K562 (cell line): Measurements from ENCODE around the gene OR5L1.

Source experiments
- FOSL1 ChIP-seq: fragments of 200-800 bp; sonication (Bioruptor generic); conservative IDR thresholded peaks from 2 replicates; pipeline ENCODE4 v1.6.1; 2016; ENCODE audit warnings: missing genetic modification characterization, missing compliant biosample characterization
- JUN ChIP-seq, 2 experiments: sonication (generic) in 1 of 2; formaldehyde crosslinking in 1 of 2; IDR thresholded peaks; 2 replicates each; pipeline versions ENCODE4 v1.6.1 to v1.8.0; 2012 to 2022; ENCODE audit warnings: borderline replicate concordance in 2 of 2, mild to moderate bottlenecking in 2 of 2, improper control_type of control experiment in 1 of 2, low read depth in 1 of 2, low read length in 1 of 2, missing genetic modification reagents in 1 of 2
- PTTG1 ChIP-seq: fragments of 450-650 bp; IDR thresholded peaks from 2 replicates; pipeline ENCODE4 v1.6.1; 2016; ENCODE audit warnings: low read depth, mild to moderate bottlenecking, missing genetic modification characterization, missing compliant biosample characterization
- RAD21 ChIP-seq, 2 experiments: fragments of 250-450 bp in 1 of 2; fragments of 450-650 bp in 1 of 2; sonication (Bioruptor Pico) in 1 of 2; formaldehyde crosslinking in 1 of 2; IDR thresholded peaks in 1 of 2; conservative IDR thresholded peaks in 1 of 2; 2 replicates each; pipeline versions ENCODE4 v1.4.0 to v1.8.0; 2020 to 2022; ENCODE audit warnings: mild to moderate bottlenecking in 2 of 2, moderate library complexity in 1 of 2
- SIN3A ChIP-seq, 2 experiments: fragments of 150-350 bp in 1 of 2; IDR thresholded peaks; 2 replicates each; pipeline ENCODE4 v1.6.1; 2011 to 2016; ENCODE audit warnings: borderline replicate concordance in 2 of 2, low read depth in 2 of 2, low read length in 2 of 2, mild to moderate bottlenecking in 2 of 2, moderate library complexity in 2 of 2; ENCODE audit not compliant: control insufficient read depth in 1 of 2
- TF ChIP-seq, protein P1 (sequence below), 2 experiments: fragments of 450-650 bp in 1 of 2; sonication (generic) in 1 of 2; formaldehyde crosslinking in 1 of 2; IDR thresholded peaks in 1 of 2; conservative IDR thresholded peaks in 1 of 2; 2 replicates each; pipeline versions ENCODE4 v1.6.1 to v1.8.1; 2016 to 2023; ENCODE audit warnings: mild to moderate bottlenecking in 2 of 2, moderate library complexity in 2 of 2, inconsistent platforms in 1 of 2, missing genetic modification reagents in 1 of 2
- TF ChIP-seq, protein P2 (sequence below): sonication (generic); formaldehyde crosslinking; IDR thresholded peaks from 2 replicates; pipeline ENCODE4 v1.8.1; 2022; ENCODE audit warnings: missing genetic modification reagents
- TF ChIP-seq, protein P3 (sequence below), 2 experiments: fragments of 450-650 bp; conservative IDR thresholded peaks; 2 replicates each; pipeline ENCODE4 v1.6.1; 2017; ENCODE audit warnings: mild to moderate bottlenecking in 2 of 2, moderate library complexity in 2 of 2
- TF ChIP-seq, protein P4 (sequence below): sonication (generic); formaldehyde crosslinking; IDR thresholded peaks from 2 replicates; pipeline ENCODE4 v1.8.1; 2023; ENCODE audit warnings: missing genetic modification reagents, mild to moderate bottlenecking, borderline replicate concordance
- TF ChIP-seq, protein P5 (sequence below), 3 experiments: IDR thresholded peaks in 2 of 3; conservative IDR thresholded peaks in 1 of 3; 2 replicates each; pipeline ENCODE4 v1.5.1; 2011 to 2012; ENCODE audit warnings: low read length in 3 of 3, mild to moderate bottlenecking in 3 of 3, control low read depth in 2 of 3, improper control_type of control experiment in 1 of 3, inconsistent platforms in 1 of 3, low read depth in 1 of 3, mixed read lengths in 1 of 3, moderate library complexity in 1 of 3; ENCODE audit not compliant: insufficient read depth in 2 of 3

DNA sequence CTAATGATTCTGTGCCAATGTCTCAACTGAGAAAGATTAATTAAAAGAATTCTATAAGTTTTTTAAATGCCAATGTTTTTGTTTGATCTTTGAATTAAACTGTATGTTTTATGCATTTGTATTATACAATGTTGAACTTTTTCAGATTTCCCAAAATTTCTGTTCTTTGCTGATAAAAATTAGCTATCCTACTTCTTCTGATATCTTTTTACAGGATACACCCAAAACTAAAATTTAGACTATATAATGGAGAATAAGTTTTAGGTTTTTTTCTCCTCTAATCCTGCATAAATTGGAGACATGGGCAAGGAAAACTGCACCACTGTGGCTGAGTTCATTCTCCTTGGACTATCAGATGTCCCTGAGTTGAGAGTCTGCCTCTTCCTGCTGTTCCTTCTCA, 15.8 kb downstream of the OR5L1 start, which contains the start of gene OR5L2:
- TF ChIP-seq RAD21 (CRISPR knock-in tag; conservative IDR thresholded peaks at IDR 0.05 in 1 of 2, IDR thresholded peaks at IDR 0.05 in 1 of 2), result no peak
- TF ChIP-seq JUN (IDR thresholded peaks at IDR 0.05; ENCODE audit: borderline replicate concordance, low read depth, low read length), result no peak
- TF ChIP-seq JUN (CRISPR knock-in tag; IDR thresholded peaks at IDR 0.05; ENCODE audit: borderline replicate concordance), result no peak
- TF ChIP-seq SIN3A (IDR thresholded peaks at IDR 0.05; ENCODE audit: borderline replicate concordance in 2 of 2, control insufficient read depth in 1 of 2, low read depth in 2 of 2, low read length in 2 of 2), result no peak
- TF ChIP-seq, protein P1, sequence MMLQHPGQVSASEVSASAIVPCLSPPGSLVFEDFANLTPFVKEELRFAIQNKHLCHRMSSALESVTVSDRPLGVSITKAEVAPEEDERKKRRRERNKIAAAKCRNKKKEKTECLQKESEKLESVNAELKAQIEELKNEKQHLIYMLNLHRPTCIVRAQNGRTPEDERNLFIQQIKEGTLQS (IDR thresholded peaks at IDR 0.05), result no peak
- TF ChIP-seq, protein P1 (CRISPR knock-in tag; conservative IDR thresholded peaks at IDR 0.05), result no peak
- TF ChIP-seq, protein P2, sequence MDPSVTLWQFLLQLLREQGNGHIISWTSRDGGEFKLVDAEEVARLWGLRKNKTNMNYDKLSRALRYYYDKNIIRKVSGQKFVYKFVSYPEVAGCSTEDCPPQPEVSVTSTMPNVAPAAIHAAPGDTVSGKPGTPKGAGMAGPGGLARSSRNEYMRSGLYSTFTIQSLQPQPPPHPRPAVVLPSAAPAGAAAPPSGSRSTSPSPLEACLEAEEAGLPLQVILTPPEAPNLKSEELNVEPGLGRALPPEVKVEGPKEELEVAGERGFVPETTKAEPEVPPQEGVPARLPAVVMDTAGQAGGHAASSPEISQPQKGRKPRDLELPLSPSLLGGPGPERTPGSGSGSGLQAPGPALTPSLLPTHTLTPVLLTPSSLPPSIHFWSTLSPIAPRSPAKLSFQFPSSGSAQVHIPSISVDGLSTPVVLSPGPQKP (CRISPR knock-in tag), result no peak
- TF ChIP-seq, protein P3, sequence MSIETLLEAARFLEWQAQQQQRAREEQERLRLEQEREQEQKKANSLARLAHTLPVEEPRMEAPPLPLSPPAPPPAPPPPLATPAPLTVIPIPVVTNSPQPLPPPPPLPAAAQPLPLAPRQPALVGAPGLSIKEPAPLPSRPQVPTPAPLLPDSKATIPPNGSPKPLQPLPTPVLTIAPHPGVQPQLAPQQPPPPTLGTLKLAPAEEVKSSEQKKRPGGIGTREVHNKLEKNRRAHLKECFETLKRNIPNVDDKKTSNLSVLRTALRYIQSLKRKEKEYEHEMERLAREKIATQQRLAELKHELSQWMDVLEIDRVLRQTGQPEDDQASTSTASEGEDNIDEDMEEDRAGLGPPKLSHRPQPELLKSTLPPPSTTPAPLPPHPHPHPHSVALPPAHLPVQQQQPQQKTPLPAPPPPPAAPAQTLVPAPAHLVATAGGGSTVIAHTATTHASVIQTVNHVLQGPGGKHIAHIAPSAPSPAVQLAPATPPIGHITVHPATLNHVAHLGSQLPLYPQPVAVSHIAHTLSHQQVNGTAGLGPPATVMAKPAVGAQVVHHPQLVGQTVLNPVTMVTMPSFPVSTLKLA (conservative IDR thresholded peaks at IDR 0.05), result no peak
- TF ChIP-seq, protein P4, sequence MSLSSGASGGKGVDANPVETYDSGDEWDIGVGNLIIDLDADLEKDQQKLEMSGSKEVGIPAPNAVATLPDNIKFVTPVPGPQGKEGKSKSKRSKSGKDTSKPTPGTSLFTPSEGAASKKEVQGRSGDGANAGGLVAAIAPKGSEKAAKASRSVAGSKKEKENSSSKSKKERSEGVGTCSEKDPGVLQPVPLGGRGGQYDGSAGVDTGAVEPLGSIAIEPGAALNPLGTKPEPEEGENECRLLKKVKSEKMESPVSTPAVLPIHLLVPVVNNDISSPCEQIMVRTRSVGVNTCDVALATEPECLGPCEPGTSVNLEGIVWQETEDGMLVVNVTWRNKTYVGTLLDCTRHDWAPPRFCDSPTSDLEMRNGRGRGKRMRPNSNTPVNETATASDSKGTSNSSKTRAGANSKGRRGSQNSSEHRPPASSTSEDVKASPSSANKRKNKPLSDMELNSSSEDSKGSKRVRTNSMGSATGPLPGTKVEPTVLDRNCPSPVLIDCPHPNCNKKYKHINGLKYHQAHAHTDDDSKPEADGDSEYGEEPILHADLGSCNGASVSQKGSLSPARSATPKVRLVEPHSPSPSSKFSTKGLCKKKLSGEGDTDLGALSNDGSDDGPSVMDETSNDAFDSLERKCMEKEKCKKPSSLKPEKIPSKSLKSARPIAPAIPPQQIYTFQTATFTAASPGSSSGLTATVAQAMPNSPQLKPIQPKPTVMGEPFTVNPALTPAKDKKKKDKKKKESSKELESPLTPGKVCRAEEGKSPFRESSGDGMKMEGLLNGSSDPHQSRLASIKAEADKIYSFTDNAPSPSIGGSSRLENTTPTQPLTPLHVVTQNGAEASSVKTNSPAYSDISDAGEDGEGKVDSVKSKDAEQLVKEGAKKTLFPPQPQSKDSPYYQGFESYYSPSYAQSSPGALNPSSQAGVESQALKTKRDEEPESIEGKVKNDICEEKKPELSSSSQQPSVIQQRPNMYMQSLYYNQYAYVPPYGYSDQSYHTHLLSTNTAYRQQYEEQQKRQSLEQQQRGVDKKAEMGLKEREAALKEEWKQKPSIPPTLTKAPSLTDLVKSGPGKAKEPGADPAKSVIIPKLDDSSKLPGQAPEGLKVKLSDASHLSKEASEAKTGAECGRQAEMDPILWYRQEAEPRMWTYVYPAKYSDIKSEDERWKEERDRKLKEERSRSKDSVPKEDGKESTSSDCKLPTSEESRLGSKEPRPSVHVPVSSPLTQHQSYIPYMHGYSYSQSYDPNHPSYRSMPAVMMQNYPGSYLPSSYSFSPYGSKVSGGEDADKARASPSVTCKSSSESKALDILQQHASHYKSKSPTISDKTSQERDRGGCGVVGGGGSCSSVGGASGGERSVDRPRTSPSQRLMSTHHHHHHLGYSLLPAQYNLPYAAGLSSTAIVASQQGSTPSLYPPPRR (CRISPR knock-in tag), result no peak
- TF ChIP-seq PTTG1, result no peak
- TF ChIP-seq, protein P5, sequence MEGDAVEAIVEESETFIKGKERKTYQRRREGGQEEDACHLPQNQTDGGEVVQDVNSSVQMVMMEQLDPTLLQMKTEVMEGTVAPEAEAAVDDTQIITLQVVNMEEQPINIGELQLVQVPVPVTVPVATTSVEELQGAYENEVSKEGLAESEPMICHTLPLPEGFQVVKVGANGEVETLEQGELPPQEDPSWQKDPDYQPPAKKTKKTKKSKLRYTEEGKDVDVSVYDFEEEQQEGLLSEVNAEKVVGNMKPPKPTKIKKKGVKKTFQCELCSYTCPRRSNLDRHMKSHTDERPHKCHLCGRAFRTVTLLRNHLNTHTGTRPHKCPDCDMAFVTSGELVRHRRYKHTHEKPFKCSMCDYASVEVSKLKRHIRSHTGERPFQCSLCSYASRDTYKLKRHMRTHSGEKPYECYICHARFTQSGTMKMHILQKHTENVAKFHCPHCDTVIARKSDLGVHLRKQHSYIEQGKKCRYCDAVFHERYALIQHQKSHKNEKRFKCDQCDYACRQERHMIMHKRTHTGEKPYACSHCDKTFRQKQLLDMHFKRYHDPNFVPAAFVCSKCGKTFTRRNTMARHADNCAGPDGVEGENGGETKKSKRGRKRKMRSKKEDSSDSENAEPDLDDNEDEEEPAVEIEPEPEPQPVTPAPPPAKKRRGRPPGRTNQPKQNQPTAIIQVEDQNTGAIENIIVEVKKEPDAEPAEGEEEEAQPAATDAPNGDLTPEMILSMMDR (IDR thresholded peaks at IDR 0.05 in 2 of 3, conservative IDR thresholded peaks at IDR 0.05 in 1 of 3; ENCODE audit: insufficient read depth in 2 of 3, low read depth in 1 of 3, low read length in 3 of 3), result no peak
- no peak for TF ChIP-seq FOSL1 (tag)
